Bladder microvascular endothelial cell (primary cell): Measurements from ENCODE around the gene NT5C3A. TPM values are rescaled to one million over a fixed set of nuclear protein-coding genes. Genes with fewer than 3 reads are reported as not detected.

ENCODE experiments used
- total RNA-seq: library from RNA; depleted of rRNA; stranded (reverse); fragments of >200 nt; gene quantifications from 2 replicates; pipeline ENCODE4 v1.2.3, GENCODE V29; 2014

The NT5C3A gene
- 16.2 and 19.9 TPM in 2 replicates for total RNA-seq

DNA sequence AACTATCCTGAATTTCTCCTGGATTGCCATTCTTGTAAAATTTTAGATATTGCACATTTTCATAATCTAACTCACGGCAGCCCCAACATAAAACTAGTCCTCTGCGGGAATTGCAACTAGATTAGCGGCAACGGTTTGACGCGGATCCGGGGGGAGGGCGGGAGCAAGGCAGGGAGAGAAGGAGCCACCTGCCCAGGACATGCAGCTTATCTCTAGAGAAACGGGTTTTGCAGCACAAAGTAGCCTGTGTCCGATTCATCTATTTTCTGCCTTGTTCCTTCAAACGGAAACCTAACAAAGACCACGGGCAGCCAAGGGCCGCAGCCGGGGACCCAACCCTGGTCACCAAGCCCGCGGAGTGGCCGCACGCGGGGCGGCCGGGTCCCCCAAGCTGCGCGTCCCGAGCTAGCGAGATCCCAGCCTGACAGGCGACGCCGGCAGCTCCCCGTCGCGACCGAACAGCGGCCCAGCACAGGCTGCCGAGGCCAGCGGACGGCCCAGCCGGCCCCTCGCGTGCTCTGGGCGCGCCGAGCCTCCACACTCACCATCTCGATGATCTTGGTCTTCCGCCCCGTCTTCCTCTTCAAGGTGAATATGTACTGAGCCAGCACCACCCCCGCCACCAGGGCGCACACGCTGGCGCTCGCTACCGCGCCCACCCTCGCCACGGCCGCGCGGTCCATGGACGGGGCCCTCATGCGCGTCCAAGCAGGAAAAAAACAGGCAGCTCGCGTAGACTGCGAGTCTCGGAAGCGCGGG is at the start of gene NT5C3A:
TSS of gene NT5C3A (minus strand) at position 754 of the 759 bp plus-strand sequence. CDS start at position 683, 71 bp downstream.

DNA sequence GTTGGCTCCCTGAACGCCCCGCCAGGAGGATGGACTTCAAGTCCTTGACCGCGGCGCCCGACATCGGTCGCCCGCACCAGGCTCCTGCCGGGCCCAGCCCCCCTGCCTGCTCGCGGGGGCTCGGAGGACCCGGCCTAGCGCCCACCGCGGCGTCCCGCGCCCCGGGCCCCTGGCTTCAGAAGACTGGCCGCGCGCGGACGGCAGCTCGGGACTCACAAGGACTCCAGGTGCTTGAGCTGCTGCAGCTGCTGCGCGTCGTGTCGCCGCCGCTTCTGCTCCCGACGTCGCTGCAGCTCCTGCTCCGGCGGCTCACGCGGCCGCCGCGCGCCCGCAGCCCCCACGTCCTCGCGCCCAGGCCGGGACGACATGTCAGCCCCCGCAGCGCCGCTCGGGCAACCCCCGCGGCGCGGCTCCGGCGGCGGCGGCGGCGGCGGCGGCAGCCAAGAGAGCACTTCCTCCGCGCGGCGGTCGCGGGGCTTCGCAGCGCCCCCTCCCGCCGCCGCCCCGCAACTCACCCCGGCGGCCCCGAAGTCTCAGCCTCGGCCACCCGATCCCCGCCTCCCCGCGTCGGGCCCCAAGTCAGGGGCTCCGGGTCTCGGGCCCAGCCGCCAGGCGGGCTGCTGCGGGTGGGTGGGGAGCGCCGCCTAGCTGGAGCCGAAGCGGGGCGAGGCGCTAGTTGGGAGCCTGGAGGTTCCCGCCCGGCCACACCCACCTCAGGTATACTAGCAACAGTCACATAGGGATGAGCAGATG is 46.6 kb upstream of the NT5C3A start, which contains the start of gene RP9:
TSS of gene RP9 (minus strand) at position 400 of the 753 bp plus-strand sequence. CDS start at position 368, 32 bp downstream.

Other genes starting within 250 kb of the NT5C3A start
- 43.2 and 76.3 TPM in 2 replicates for gene KBTBD2, start 171.0 kb downstream of the NT5C3A start, total RNA-seq
- 142 and 161 TPM in 2 replicates for gene FKBP9, start 105.3 kb downstream of the NT5C3A start, total RNA-seq
- 6.3 and 11.1 TPM in 2 replicates for gene RP9, start 46.6 kb upstream of the NT5C3A start, total RNA-seq
- 7.1 and 18.5 TPM in 2 replicates for gene BBS9, start 66.8 kb upstream of the NT5C3A start, total RNA-seq